HepG2 (cell line): Measurements from ENCODE around the gene HAGH. TPM values are rescaled to one million over a fixed set of nuclear protein-coding genes. Genes with fewer than 3 reads are reported as not detected.
A peak's percentile ranks its signal among the peaks of the same experiment; 100 is the strongest.

Experiments used
- ATAC-seq: fragments of 200-7000 bp; cut with Tn5 transposase; 3 replicates; pipeline ENCODE4 v1.9.1; 2020; ENCODE audit warnings: mild to moderate bottlenecking, moderate library complexity
- BruUV-seq: library from RNA; stranded (reverse); fragments of 400-500 nt; replicated peaks from 2 replicates; lab custom pipeline; 2021; lab: Mats Ljungman, UMichigan
- CTCF ChIA-PET: fragments of 300-600 bp; formaldehyde crosslinking; extraction: SDS; loops from one replicate; lab custom pipeline; 2021; ENCODE audit warnings: low total read pairs, inconsistent platforms, low intra/inter-chr PET ratio; lab: Yijun Ruan, JAX
- POLR2A ChIA-PET: fragments of 350-600 bp; sonication (Branson Sonifier 250); formaldehyde crosslinking; loops from one replicate; lab custom pipeline; 2020; ENCODE audit warnings: antibody characterized with exemption, inconsistent platforms; lab: Yijun Ruan, JAX
- DNase-seq: peaks from one replicate; pipeline ENCODE4 v3.0.0-alpha.2; 2015; ENCODE audit warnings: low spot score
- FAIRE-seq: peaks from 3 replicates; lab custom pipeline; 2011; peaks lifted over from hg19 to GRCh38; lab: Jason Lieb, UNC
- H2AFZ ChIP-seq: one replicate; pipeline ENCODE4 v1.6.1; 2011; ENCODE audit warnings: low read length, inconsistent platforms
- H3K27ac ChIP-seq: fragments of 300-600 bp; 3 replicates; pipeline ENCODE4 v1.8.0; 2011; ENCODE audit warnings: mixed run types, mild to moderate bottlenecking, mixed read lengths, low read length, inconsistent platforms; ENCODE audit not compliant: insufficient read depth; ENCODE audit errors: extremely low read length
- H3K27me3 ChIP-seq, 2 experiments: fragments of 200-600 bp in 1 of 2; 2 replicates in 1 of 2; 3 replicates in 1 of 2; pipeline versions ENCODE4 v1.6.0 to v1.8.0; 2011; ENCODE audit warnings: low read length in 2 of 2, mild to moderate bottlenecking in 2 of 2, moderate library complexity in 2 of 2, inconsistent platforms in 1 of 2; ENCODE audit not compliant: insufficient read depth in 2 of 2, control insufficient read depth in 1 of 2
- H3K36me3 ChIP-seq, 2 experiments: fragments of 200-600 bp in 1 of 2; replicated peaks in 1 of 2; 2 replicates in 1 of 2; 3 replicates in 1 of 2; pipeline versions ENCODE4 v1.5.1 to v1.8.0; 2011; ENCODE audit warnings: low read length in 2 of 2, inconsistent platforms in 1 of 2; ENCODE audit not compliant: insufficient read depth in 2 of 2, control insufficient read depth in 1 of 2
- H3K4me1 ChIP-seq: 2 replicates; pipeline ENCODE4 v1.5.1; 2012; ENCODE audit warnings: low read length, inconsistent platforms; ENCODE audit not compliant: insufficient read depth
- H3K4me2 ChIP-seq: 2 replicates; pipeline ENCODE4 v1.6.0; 2011; ENCODE audit warnings: low read depth, low read length, inconsistent platforms
- H3K4me3 ChIP-seq, 3 experiments: fragments of 200-600 bp in 1 of 3; sonication (generic), shearing (Covaris generic) in 1 of 3; replicated peaks in 1 of 3; 2 replicates each; pipeline ENCODE4 v1.5.1; 2011 to 2016; ENCODE audit warnings: low read length in 3 of 3, inconsistent platforms in 2 of 3, low read depth in 2 of 3, mild to moderate bottlenecking in 2 of 3, control low read depth in 1 of 3, mixed read lengths in 1 of 3; ENCODE audit not compliant: insufficient read depth in 1 of 3
- H3K79me2 ChIP-seq: one replicate; pipeline ENCODE4 v1.6.1; 2011; ENCODE audit warnings: low read length, inconsistent platforms; ENCODE audit not compliant: insufficient read depth
- H3K9ac ChIP-seq: 2 replicates; pipeline ENCODE4 v1.6.0; 2011; ENCODE audit warnings: mild to moderate bottlenecking, low read depth, low read length, inconsistent platforms; ENCODE audit not compliant: insufficient read depth
- H3K9me3 ChIP-seq: 2 replicates; pipeline ENCODE4 v1.5.1; 2012; ENCODE audit warnings: mild to moderate bottlenecking, low read length
- H4K20me1 ChIP-seq: 2 replicates; pipeline ENCODE4 v1.6.0; 2011; ENCODE audit warnings: inconsistent platforms, mild to moderate bottlenecking, low read length, moderate library complexity; ENCODE audit not compliant: insufficient read depth
- HNRNPK ChIP-seq: fragments of 200-400 bp; formaldehyde crosslinking; IDR thresholded peaks from 2 replicates; pipeline ENCODE4 v1.6.1; 2018; ENCODE audit warnings: low read length, low read depth, moderate library complexity, mild to moderate bottlenecking; ENCODE audit not compliant: poor library complexity, severe bottlenecking
- NONO ChIP-seq, 2 experiments: fragments of 450-650 bp in 1 of 2; sonication (generic) in 1 of 2; formaldehyde crosslinking in 1 of 2; IDR thresholded peaks in 1 of 2; conservative IDR thresholded peaks in 1 of 2; 2 replicates each; pipeline versions ENCODE4 v1.6.1 to v1.8.0; 2017 to 2022; ENCODE audit warnings: mild to moderate bottlenecking in 1 of 2, missing genetic modification reagents in 1 of 2, moderate library complexity in 1 of 2
- SRY ChIP-seq: sonication (generic); formaldehyde crosslinking; IDR thresholded peaks from 2 replicates; pipeline ENCODE4 v1.8.0; 2022; ENCODE audit warnings: mild to moderate bottlenecking, missing genetic modification reagents
- ZNF772 ChIP-seq: sonication (generic); formaldehyde crosslinking; IDR thresholded peaks from 2 replicates; pipeline ENCODE4 v1.5.0; 2020; ENCODE audit warnings: mild to moderate bottlenecking, missing genetic modification reagents
- ZNF850 ChIP-seq: sonication (generic); formaldehyde crosslinking; conservative IDR thresholded peaks from 2 replicates; pipeline ENCODE4 v1.9.0; 2021; ENCODE audit warnings: mild to moderate bottlenecking, missing genetic modification reagents
- WGBS: methylation state at CpG from one replicate; pipeline ENCODE4 v1.1.6; 2017; ENCODE audit warnings: low lambda C conversion rate; 5-methylcytosine and 5-hydroxymethylcytosine counted together
- in situ Hi-C: cut with HindIII; loops from 2 replicates; pipeline ENCODE4 v1.10.0; 2017; ENCODE audit warnings: low pct_unique_long_range_greater_than_20kb; ENCODE audit not compliant: extremely low pct_ligation_motif_present
- intact Hi-C: fragments of 100-400 bp; cut with micrococcal nuclease; formaldehyde crosslinking; loops from one replicate; pipeline ENCODE4 v1.10.0; 2022; ENCODE audit not compliant: unreplicated experiment
- polyA plus RNA-seq, 8 experiments: library from polyadenylated mRNA; depleted of rRNA in 3 of 8; stranded (reverse) in 7 of 8; unstranded in 1 of 8; fragments of >200 nt; fragmentation: Illumina TruSeq in 4 of 8; extraction: Trizol in 4 of 8; gene quantifications; 2 replicates each; pipeline versions ENCODE4 v1.2.1 to v1.2.3, GENCODE V29; 2011 to 2016; ENCODE audit warnings: low read depth in 4 of 8, missing spikeins in 1 of 8, mixed read lengths in 1 of 8; ENCODE audit not compliant: insufficient read depth in 1 of 8
- total RNA-seq, 5 experiments: library from RNA; depleted of rRNA; stranded (reverse); fragments of >200 nt; fragmentation: Illumina TruSeq; extraction: Trizol; gene quantifications; 2 replicates each; pipeline ENCODE4 v1.2.3, GENCODE V29; 2016; ENCODE audit warnings: low read depth in 1 of 5
- TF ChIP-seq, protein P1 (sequence below): sonication (generic); IDR thresholded peaks from 2 replicates; pipeline ENCODE4 v1.6.1; 2016; ENCODE audit warnings: low read depth, borderline replicate concordance
- TF ChIP-seq, protein P2 (sequence below): sonication (generic); formaldehyde crosslinking; IDR thresholded peaks from 2 replicates; pipeline ENCODE4; 2020; ENCODE audit warnings: missing genetic modification reagents, mild to moderate bottlenecking, borderline replicate concordance
- TF ChIP-seq, protein P3 (sequence below): sonication (generic); formaldehyde crosslinking; IDR thresholded peaks from 2 replicates; pipeline ENCODE4 v1.5.0; 2020; ENCODE audit warnings: mild to moderate bottlenecking, missing genetic modification reagents, moderate library complexity
- TF ChIP-seq, protein P4 (sequence below): sonication (generic); formaldehyde crosslinking; IDR thresholded peaks from 2 replicates; pipeline ENCODE4 v1.4.0; 2020; ENCODE audit warnings: missing genetic modification reagents

HAGH gene
- total and polyA plus RNA-seq, 2 of the 13 experiments (the other 11 are each of a cell fraction or from before 2014, with no cell fraction given): 70.4 to 95.4 TPM

DNA sequence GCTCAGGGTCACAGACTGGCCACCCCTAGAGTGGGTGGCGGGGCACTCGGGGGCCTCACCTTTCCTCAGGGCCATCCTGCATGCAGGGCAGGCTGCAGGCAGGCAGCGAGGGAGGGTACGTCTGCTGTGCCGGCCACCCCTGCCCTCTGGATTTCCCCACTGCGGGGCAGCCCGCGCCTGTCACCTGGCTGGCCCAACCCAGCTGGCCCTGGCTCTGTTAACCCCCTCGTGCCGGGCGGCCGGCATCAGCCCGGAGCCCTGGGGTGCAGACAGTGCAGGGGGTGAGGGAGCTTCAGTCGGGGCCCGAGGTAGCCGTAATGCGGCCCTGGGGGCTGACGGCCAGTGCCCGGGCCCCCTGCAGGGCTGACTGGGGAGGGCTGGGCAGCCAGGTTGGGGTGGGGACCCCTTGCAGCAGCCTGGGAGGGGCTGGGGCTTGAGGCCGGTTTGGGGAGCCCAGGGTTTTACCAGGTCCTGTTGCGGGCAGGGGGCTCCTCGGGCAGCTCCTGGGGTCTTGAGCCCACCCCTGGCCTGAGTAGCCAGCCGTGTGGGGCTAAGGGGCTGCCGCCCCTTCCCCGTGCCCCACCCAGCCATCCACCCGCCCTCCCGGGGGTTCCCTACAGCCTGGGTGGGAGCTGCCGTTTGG lies 32.9 kb downstream of the HAGH start, which contains the start of gene IGFALS:
TSS of gene IGFALS (minus strand) at position 128 of the 643 bp plus-strand sequence. CDS start at position 75, 53 bp downstream.
- Histone ChIP-seq H3K9me3 (peaks cover 14% of the 10 kb centered on the region), H3K27ac (peak within 1 kb of the TSS; percentile 65), H4K20me1 (no peaks in the 10 kb centered on the region), H3K4me3 (peak within 1 kb of the TSS; percentile 53 to 75 (median 59)), H3K4me2 (peak within 1 kb of the TSS; percentile 92), H3K9ac (peak within 1 kb of the TSS; percentile 73), H3K4me1 (peaks cover 25% of the 10 kb centered on the region), H2AFZ (no peak within 1 kb of the TSS), H3K79me2 (no peaks in the 10 kb centered on the region), H3K27me3 (no peaks in the 10 kb centered on the region), H3K36me3 (0 out of 5 replicates have a peak, but pooled peaks cover 0 to 4% of the 10 kb centered on the region in 2 experiments)
- ATAC-seq (peak; percentile 45), FAIRE-seq (no peak), DNase-seq (no peak)
- intact Hi-C loops: loop anchor here (1.0 kb wide), 1 partner anchor 19 kb away; no protein-coding TSS in a partner anchor
- CTCF ChIA-PET: interaction anchor here (1.7 kb wide), 1 partner anchor 19 kb away, joined by 4 read pairs; no protein-coding TSS in a partner anchor
- POLR2A ChIA-PET: interaction anchor here (0.5 to 5.5 kb wide), 10 partner anchors 11 to 149 kb away, joined by 3 to 57 read pairs (median 4); partner anchors contain the start of genes EME2, FAHD1, HAGH and MRPS34
- no CpG with 5 or more reads among the region's 28 CpGs for WGBS
- no TSS peak for BruUV-seq
- in situ Hi-C loops: no loop called here
- TF ChIP-seq SRY (0 out of 2 replicates have a peak, but pooled peaks have one; percentile 32), ZNF850 (0 out of 2 replicates have a peak, but pooled peaks have one; percentile 23), ZNF772 (0 out of 2 replicates have a peak, but pooled peaks have one; percentile 23), NONO (IDR thresholded peaks at IDR 0.05) (no peak), NONO (CRISPR knock-in tag; conservative IDR thresholded peaks at IDR 0.05) (peak; percentile 9; the same call in 1 of the 2 replicates), HNRNPK (peak; percentile 43)
- TF ChIP-seq, protein P1, sequence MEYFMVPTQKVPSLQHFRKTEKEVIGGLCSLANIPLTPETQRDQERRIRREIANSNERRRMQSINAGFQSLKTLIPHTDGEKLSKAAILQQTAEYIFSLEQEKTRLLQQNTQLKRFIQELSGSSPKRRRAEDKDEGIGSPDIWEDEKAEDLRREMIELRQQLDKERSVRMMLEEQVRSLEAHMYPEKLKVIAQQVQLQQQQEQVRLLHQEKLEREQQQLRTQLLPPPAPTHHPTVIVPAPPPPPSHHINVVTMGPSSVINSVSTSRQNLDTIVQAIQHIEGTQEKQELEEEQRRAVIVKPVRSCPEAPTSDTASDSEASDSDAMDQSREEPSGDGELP: peak; percentile 80; the same call in 1 of the 2 replicates
- TF ChIP-seq, protein P2, sequence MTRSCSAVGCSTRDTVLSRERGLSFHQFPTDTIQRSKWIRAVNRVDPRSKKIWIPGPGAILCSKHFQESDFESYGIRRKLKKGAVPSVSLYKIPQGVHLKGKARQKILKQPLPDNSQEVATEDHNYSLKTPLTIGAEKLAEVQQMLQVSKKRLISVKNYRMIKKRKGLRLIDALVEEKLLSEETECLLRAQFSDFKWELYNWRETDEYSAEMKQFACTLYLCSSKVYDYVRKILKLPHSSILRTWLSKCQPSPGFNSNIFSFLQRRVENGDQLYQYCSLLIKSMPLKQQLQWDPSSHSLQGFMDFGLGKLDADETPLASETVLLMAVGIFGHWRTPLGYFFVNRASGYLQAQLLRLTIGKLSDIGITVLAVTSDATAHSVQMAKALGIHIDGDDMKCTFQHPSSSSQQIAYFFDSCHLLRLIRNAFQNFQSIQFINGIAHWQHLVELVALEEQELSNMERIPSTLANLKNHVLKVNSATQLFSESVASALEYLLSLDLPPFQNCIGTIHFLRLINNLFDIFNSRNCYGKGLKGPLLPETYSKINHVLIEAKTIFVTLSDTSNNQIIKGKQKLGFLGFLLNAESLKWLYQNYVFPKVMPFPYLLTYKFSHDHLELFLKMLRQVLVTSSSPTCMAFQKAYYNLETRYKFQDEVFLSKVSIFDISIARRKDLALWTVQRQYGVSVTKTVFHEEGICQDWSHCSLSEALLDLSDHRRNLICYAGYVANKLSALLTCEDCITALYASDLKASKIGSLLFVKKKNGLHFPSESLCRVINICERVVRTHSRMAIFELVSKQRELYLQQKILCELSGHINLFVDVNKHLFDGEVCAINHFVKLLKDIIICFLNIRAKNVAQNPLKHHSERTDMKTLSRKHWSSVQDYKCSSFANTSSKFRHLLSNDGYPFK (CRISPR knock-in tag): no peak
- TF ChIP-seq, protein P3, sequence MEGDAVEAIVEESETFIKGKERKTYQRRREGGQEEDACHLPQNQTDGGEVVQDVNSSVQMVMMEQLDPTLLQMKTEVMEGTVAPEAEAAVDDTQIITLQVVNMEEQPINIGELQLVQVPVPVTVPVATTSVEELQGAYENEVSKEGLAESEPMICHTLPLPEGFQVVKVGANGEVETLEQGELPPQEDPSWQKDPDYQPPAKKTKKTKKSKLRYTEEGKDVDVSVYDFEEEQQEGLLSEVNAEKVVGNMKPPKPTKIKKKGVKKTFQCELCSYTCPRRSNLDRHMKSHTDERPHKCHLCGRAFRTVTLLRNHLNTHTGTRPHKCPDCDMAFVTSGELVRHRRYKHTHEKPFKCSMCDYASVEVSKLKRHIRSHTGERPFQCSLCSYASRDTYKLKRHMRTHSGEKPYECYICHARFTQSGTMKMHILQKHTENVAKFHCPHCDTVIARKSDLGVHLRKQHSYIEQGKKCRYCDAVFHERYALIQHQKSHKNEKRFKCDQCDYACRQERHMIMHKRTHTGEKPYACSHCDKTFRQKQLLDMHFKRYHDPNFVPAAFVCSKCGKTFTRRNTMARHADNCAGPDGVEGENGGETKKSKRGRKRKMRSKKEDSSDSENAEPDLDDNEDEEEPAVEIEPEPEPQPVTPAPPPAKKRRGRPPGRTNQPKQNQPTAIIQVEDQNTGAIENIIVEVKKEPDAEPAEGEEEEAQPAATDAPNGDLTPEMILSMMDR (CRISPR knock-in tag): peak; percentile 25; the same call in 1 of the 2 replicates
- TF ChIP-seq, protein P4, sequence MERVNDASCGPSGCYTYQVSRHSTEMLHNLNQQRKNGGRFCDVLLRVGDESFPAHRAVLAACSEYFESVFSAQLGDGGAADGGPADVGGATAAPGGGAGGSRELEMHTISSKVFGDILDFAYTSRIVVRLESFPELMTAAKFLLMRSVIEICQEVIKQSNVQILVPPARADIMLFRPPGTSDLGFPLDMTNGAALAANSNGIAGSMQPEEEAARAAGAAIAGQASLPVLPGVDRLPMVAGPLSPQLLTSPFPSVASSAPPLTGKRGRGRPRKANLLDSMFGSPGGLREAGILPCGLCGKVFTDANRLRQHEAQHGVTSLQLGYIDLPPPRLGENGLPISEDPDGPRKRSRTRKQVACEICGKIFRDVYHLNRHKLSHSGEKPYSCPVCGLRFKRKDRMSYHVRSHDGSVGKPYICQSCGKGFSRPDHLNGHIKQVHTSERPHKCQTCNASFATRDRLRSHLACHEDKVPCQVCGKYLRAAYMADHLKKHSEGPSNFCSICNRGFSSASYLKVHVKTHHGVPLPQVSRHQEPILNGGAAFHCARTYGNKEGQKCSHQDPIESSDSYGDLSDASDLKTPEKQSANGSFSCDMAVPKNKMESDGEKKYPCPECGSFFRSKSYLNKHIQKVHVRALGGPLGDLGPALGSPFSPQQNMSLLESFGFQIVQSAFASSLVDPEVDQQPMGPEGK (CRISPR knock-in tag): peak; percentile 47; the same call in 1 of the 2 replicates
